Pulmonary artery endothelial cell (primary cell): ENCODE results near the gene TDRKH. TPM values are rescaled to one million over a fixed set of nuclear protein-coding genes. Genes with fewer than 3 reads are reported as not detected.
"Not testable (repeated sequence)": the region's sequence is repeated elsewhere in the genome, so short reads cannot be mapped to it uniquely, and the experiment has no call there.

Source experiments
- DNase-seq: peaks from one replicate; pipeline ENCODE4 v3.0.0-alpha.2; 2011; ENCODE audit warnings: low read depth, low spot score
- total RNA-seq: library from RNA; depleted of rRNA; stranded (reverse); fragments of >200 nt; gene quantifications from 2 replicates; pipeline ENCODE4 v1.2.3, GENCODE V29; 2014

TDRKH gene
- total RNA-seq, 1 donor from 2014 or later: 8.2 TPM

- DNase-seq: not testable (repeated sequence)
Observed at GRCh38 chr1:151768351-151769066, 21.8 kb downstream of the TDRKH start.

GRCh38 chr1:151763990-151764389 is 26.3 kb downstream of the TDRKH start:
- no peak for DNase-seq

- peak; percentile 7 for DNase-seq
Observed at GRCh38 chr1:151762941-151763921, 27.1 kb downstream of the TDRKH start, which contains the start of gene MRPL9. Gene MRPL9, minus strand, starts transcription at chr1:151763496. Its CDS starts 17 bp downstream, at chr1:151763479.

- DNase-seq: no peak
Observed at GRCh38 chr1:151760597-151761385, 29.5 kb downstream of the TDRKH start.

GRCh38 chr1:151759241-151759640 is 31.1 kb downstream of the TDRKH start:
- no peak for DNase-seq

- peak; percentile 10 for DNase-seq
Observed at GRCh38 chr1:151756291-151756690, 34.0 kb downstream of the TDRKH start.

GRCh38 chr1:151741516-151741915 is 48.8 kb downstream of the TDRKH start:
- DNase-seq: no peak

GRCh38 chr1:151739590-151740355 is 50.5 kb downstream of the TDRKH start:
- DNase-seq: no peak

GRCh38 chr1:151737479-151737878 is 52.8 kb downstream of the TDRKH start:
- no peak for DNase-seq

- no peak for DNase-seq
Observed at GRCh38 chr1:151737026-151737425, 53.3 kb downstream of the TDRKH start.

- DNase-seq: not testable (repeated sequence)
Observed at GRCh38 chr1:151733995-151734394, 56.3 kb downstream of the TDRKH start.

- no peak for DNase-seq
Observed at GRCh38 chr1:151733126-151733525, 57.2 kb downstream of the TDRKH start.

GRCh38 chr1:151729966-151730291 is 60.4 kb downstream of the TDRKH start:
- no peak for DNase-seq

- no peak for DNase-seq
Observed at GRCh38 chr1:151729157-151729965, 60.9 kb downstream of the TDRKH start.

- no peak for DNase-seq
Observed at GRCh38 chr1:151728151-151729054, 61.9 kb downstream of the TDRKH start.

- no peak for DNase-seq
Observed at GRCh38 chr1:151723726-151724370, 66.5 kb downstream of the TDRKH start.
